Measurements from ENCODE around the gene AP3S2.

The AP3S2 gene

GRCh38 chr15:89928421-89928820 lies 34.6 kb upstream of the AP3S2 start:
- TF ChIP-seq CTCF (IDR thresholded peaks at IDR 0.05; ENCODE audit: low read depth, low read length), result no peak
- no peak for DNase-seq (ENCODE audit: extremely low read depth, low read depth)

- no peak for TF ChIP-seq CTCF (IDR thresholded peaks at IDR 0.05; ENCODE audit: low read depth, low read length)
Observed at GRCh38 chr15:89926158-89926557, 32.4 kb upstream of the AP3S2 start.

GRCh38 chr15:89917442-89918101 lies 23.8 kb upstream of the AP3S2 start:
- TF ChIP-seq CTCF (IDR thresholded peaks at IDR 0.05; ENCODE audit: low read depth, low read length), result no peak
- no peak for DNase-seq (ENCODE audit: extremely low read depth, low read depth)

More at GRCh38 chr15:89926158-89926557, 32.4 kb upstream of the AP3S2 start:
- peak; percentile 46 for DNase-seq (ENCODE audit: extremely low read depth, low read depth)

GRCh38 chr15:89916660-89917059 lies 22.9 kb upstream of the AP3S2 start:
- no peak for TF ChIP-seq CTCF (IDR thresholded peaks at IDR 0.05; ENCODE audit: low read depth, low read length)
- DNase-seq (ENCODE audit: extremely low read depth, low read depth), result no peak

GRCh38 chr15:89912674-89913396 lies 19.0 kb upstream of the AP3S2 start, which contains the start of gene ARPIN:
TSS of gene ARPIN (minus strand) at chr15:89912952. CDS start at chr15:89912835, 117 bp downstream.
- no peak for TF ChIP-seq CTCF (IDR thresholded peaks at IDR 0.05; ENCODE audit: low read depth, low read length)

GRCh38 chr15:89912145-89912673 lies 18.4 kb upstream of the AP3S2 start:
- no peak for DNase-seq (ENCODE audit: extremely low read depth, low read depth)

More at GRCh38 chr15:89912674-89913396, 19.0 kb upstream of the AP3S2 start, which contains the start of gene ARPIN:
- no peak for DNase-seq (ENCODE audit: extremely low read depth, low read depth)

More at GRCh38 chr15:89912145-89912673, 18.4 kb upstream of the AP3S2 start:
- no peak for TF ChIP-seq CTCF (IDR thresholded peaks at IDR 0.05; ENCODE audit: low read depth, low read length)

Data from AG09319 (cell line).